Neural cell (in vitro differentiated cells): ENCODE data around the gene ZNF583. TPM values are rescaled to one million over a fixed set of nuclear protein-coding genes. Genes with fewer than 3 reads are reported as not detected.

Source experiments
- H2AFZ ChIP-seq: fragments of 200-600, 300-800 bp; sonication (generic), shearing (Covaris generic); 2 replicates; pipeline ENCODE4 v1.6.0; 2014; ENCODE audit warnings: low read depth, mild to moderate bottlenecking, antibody characterized with exemption, low read length, moderate library complexity
- H3F3A ChIP-seq: fragments of 200-600 bp; shearing (Covaris generic); 2 replicates; pipeline ENCODE4 v1.6.1; 2016; ENCODE audit warnings: mild to moderate bottlenecking, moderate library complexity, mixed read lengths, antibody characterized with exemption, low read length; ENCODE audit not compliant: insufficient read depth, poor library complexity, severe bottlenecking
- H3K27ac ChIP-seq: fragments of 200-600, 300-800 bp; sonication (generic), shearing (Covaris generic); 2 replicates; pipeline ENCODE4 v1.5.1; 2014; ENCODE audit warnings: mild to moderate bottlenecking, low read length, moderate library complexity
- H3K27me3 ChIP-seq: fragments of 300-800, 200-600 bp; sonication (generic), shearing (Covaris generic); 2 replicates; pipeline ENCODE4 v1.6.0; 2014; ENCODE audit warnings: mild to moderate bottlenecking, low read depth, low read length, moderate library complexity; ENCODE audit not compliant: insufficient read depth
- H3K36me3 ChIP-seq: fragments of 300-800, 200-600 bp; sonication (generic), shearing (Covaris generic); 2 replicates; pipeline ENCODE4 v1.5.1; 2014; ENCODE audit warnings: mild to moderate bottlenecking, antibody characterized with exemption, low read length, moderate library complexity; ENCODE audit not compliant: insufficient read depth
- H3K4me2 ChIP-seq: fragments of 300-800, 200-600 bp; sonication (generic), shearing (Covaris generic); 2 replicates; pipeline ENCODE4 v1.6.0; 2014; ENCODE audit warnings: mild to moderate bottlenecking, low read length
- H3K4me3 ChIP-seq: fragments of 300-800, 200-600 bp; sonication (generic), shearing (Covaris generic); 2 replicates; pipeline ENCODE4 v1.5.1; 2014; ENCODE audit warnings: mild to moderate bottlenecking, low read length, moderate library complexity
- H3K79me2 ChIP-seq: fragments of 200-600 bp; shearing (Covaris generic); replicated peaks from 2 replicates; pipeline ENCODE4 v1.6.0; 2014; ENCODE audit warnings: mild to moderate bottlenecking, low read length, moderate library complexity; ENCODE audit not compliant: insufficient read depth
- H3K9ac ChIP-seq: fragments of 300-800, 200-600 bp; sonication (generic), shearing (Covaris generic); 2 replicates; pipeline ENCODE4 v1.6.1; 2016; ENCODE audit warnings: mild to moderate bottlenecking, low read length, mixed read lengths
- H3K9me2 ChIP-seq: fragments of 200-600 bp; shearing (Covaris generic); 2 replicates; pipeline ENCODE4 v1.6.1; 2016; ENCODE audit warnings: mild to moderate bottlenecking, low read length, mixed read lengths; ENCODE audit not compliant: insufficient read depth
- H3K9me3 ChIP-seq: fragments of 200-600, 300-800 bp; sonication (generic), shearing (Covaris generic); 2 replicates; pipeline ENCODE4 v1.6.1; 2016; ENCODE audit warnings: mild to moderate bottlenecking, mixed run types, low read length, moderate library complexity, mixed read lengths
- H4K20me1 ChIP-seq: fragments of 200-600 bp; shearing (Covaris generic); 2 replicates; pipeline ENCODE4 v1.6.1; 2016; ENCODE audit warnings: mild to moderate bottlenecking, mixed run types; ENCODE audit not compliant: insufficient read depth
- CTCF ChIP-seq: fragments of 450-650 bp; IDR thresholded peaks from 2 replicates; pipeline ENCODE4 v1.5.1; 2014; ENCODE audit warnings: antibody characterized with exemption, mild to moderate bottlenecking, moderate library complexity; ENCODE audit not compliant: poor library complexity, severe bottlenecking
- EP300 ChIP-seq: fragments of 450-650 bp; conservative IDR thresholded peaks from 2 replicates; pipeline ENCODE4 v1.6.1; 2014; ENCODE audit warnings: antibody characterized with exemption, mild to moderate bottlenecking, moderate library complexity; ENCODE audit not compliant: poor library complexity, severe bottlenecking
- EZH2 ChIP-seq: fragments of 200-600, 300-800 bp; shearing (Covaris generic), sonication (generic); IDR thresholded peaks from 2 replicates; pipeline ENCODE4 v1.6.1; 2014; ENCODE audit warnings: antibody characterized with exemption, low read length, borderline replicate concordance, mild to moderate bottlenecking; ENCODE audit not compliant: insufficient read depth, poor library complexity, severe bottlenecking
- MXI1 ChIP-seq: fragments of 450-650 bp; conservative IDR thresholded peaks from 2 replicates; pipeline ENCODE4 v1.6.1; 2014; ENCODE audit warnings: antibody characterized with exemption, mild to moderate bottlenecking; ENCODE audit not compliant: poor library complexity, severe bottlenecking
- POLR2AphosphoS5 ChIP-seq: IDR thresholded peaks from 2 replicates; pipeline ENCODE4 v1.6.1; 2012
- RAD21 ChIP-seq: fragments of 450-650 bp; conservative IDR thresholded peaks from 2 replicates; pipeline ENCODE4 v1.6.1; 2014; ENCODE audit warnings: antibody characterized with exemption, mild to moderate bottlenecking, moderate library complexity
- REST ChIP-seq: IDR thresholded peaks from 2 replicates; pipeline ENCODE4 v1.6.1; 2012; ENCODE audit warnings: borderline replicate concordance
- SMC3 ChIP-seq: fragments of 450-650 bp; conservative IDR thresholded peaks from 2 replicates; pipeline ENCODE4 v1.6.1; 2014; ENCODE audit warnings: antibody characterized with exemption, mild to moderate bottlenecking, moderate library complexity; ENCODE audit not compliant: poor library complexity
- TAF1 ChIP-seq: IDR thresholded peaks from 2 replicates; pipeline ENCODE4 v1.6.1; 2012; ENCODE audit warnings: low read depth
- polyA plus RNA-seq: library from polyadenylated mRNA; depleted of rRNA; stranded (reverse); fragments of >200 nt; gene quantifications from 2 replicates; pipeline ENCODE4 v1.2.3, GENCODE V29; 2014

The ZNF583 gene
- polyA plus RNA-seq, 1 donor from 2014 or later: 31.5 TPM

GRCh38 chr19:56369886-56370676, 34.1 kb upstream of the ZNF583 start:
- no peak overlapping the region for H3K4me2 ChIP-seq
- H2AFZ ChIP-seq: no peak overlapping the region
- H3K9me3 ChIP-seq: no peaks in the 10 kb centered on the region
- H3K9me2 ChIP-seq: no peaks in the 10 kb centered on the region
- TF ChIP-seq TAF1 (no peak), POLR2AphosphoS5 (no peak), MXI1 (no peak), RAD21 (no peak), EP300 (no peak), EZH2 (no peak), CTCF (no peak), REST (no peak), SMC3 (no peak)
- H3K4me3 ChIP-seq: peak overlapping the region; percentile 92
- H3K79me2 ChIP-seq: peaks cover 29% of the 10 kb centered on the region
- H3F3A ChIP-seq: peaks cover 4% of the 10 kb centered on the region
- H4K20me1 ChIP-seq: no peaks in the 10 kb centered on the region
- H3K27me3 ChIP-seq: no peaks in the 10 kb centered on the region
- H3K9ac ChIP-seq: no peak overlapping the region
- no peak overlapping the region for H3K27ac ChIP-seq
- peaks cover 29% of the 10 kb centered on the region for H3K36me3 ChIP-seq

GRCh38 chr19:56372281-56372680, 31.9 kb upstream of the ZNF583 start:
- Histone ChIP-seq H3K9me2 (no peaks in the 10 kb centered on the region), H3K4me2 (no peak overlapping the region), H3K79me2 (peaks cover 29% of the 10 kb centered on the region), H3K4me3 (no peak overlapping the region), H3F3A (peaks cover 4% of the 10 kb centered on the region), H2AFZ (no peak overlapping the region), H4K20me1 (no peaks in the 10 kb centered on the region), H3K27ac (no peak overlapping the region), H3K9ac (no peak overlapping the region), H3K27me3 (no peaks in the 10 kb centered on the region), H3K9me3 (peaks cover 8% of the 10 kb centered on the region), H3K36me3 (peaks cover 51% of the 10 kb centered on the region)
- TF ChIP-seq REST (no peak), EZH2 (no peak), POLR2AphosphoS5 (no peak), CTCF (no peak), TAF1 (no peak), EP300 (no peak), RAD21 (no peak), SMC3 (no peak), MXI1 (no peak)
